Upper lobe of right lung (tissue), 1 donor: ENCODE measurements around the gene RUBCN. TPM values are rescaled to one million over a fixed set of nuclear protein-coding genes. Genes with fewer than 3 reads are reported as not detected.
"Not testable (repeated sequence)": the region's sequence is repeated elsewhere in the genome, so short reads cannot be mapped to it uniquely, and the experiment has no call there.

Experiments used
- ATAC-seq: fragments of 200-7000 bp; cut with Tn5 transposase; one replicate; pipeline ENCODE4 v1.9.1; 2020; ENCODE audit warnings: mild to moderate bottlenecking, moderate library complexity
- DNase-seq: peaks from one replicate; pipeline ENCODE4 v3.0.0-alpha.2; 2020
- H3K27ac ChIP-seq: fragments of 200-600 bp; one replicate; pipeline ENCODE4 v1.8.0; 2022
- H3K27me3 ChIP-seq: fragments of 200-600 bp; one replicate; pipeline ENCODE4 v1.8.0; 2022; ENCODE audit warnings: mild to moderate bottlenecking
- H3K36me3 ChIP-seq: fragments of 200-600 bp; one replicate; pipeline ENCODE4 v1.8.0; 2022
- H3K4me1 ChIP-seq: fragments of 200-600 bp; one replicate; pipeline ENCODE4 v1.8.0; 2022
- H3K4me3 ChIP-seq: fragments of 200-600 bp; one replicate; pipeline ENCODE4 v1.8.0; 2022; ENCODE audit warnings: mild to moderate bottlenecking
- H3K9me3 ChIP-seq: fragments of 200-600 bp; one replicate; pipeline ENCODE4 v1.8.0; 2022
- intact Hi-C: fragments of 100-400 bp; cut with DNase I; formaldehyde crosslinking; loops from one replicate; pipeline ENCODE4 v1.11.0; 2022
- total RNA-seq: library from RNA; stranded (reverse); fragmentation: NEBNext Ultra II Directional; extraction: Animal tissue kit (Norgen Biotek cat#: 25700); gene quantifications from one replicate; pipeline ENCODE4 v1.2.1, GENCODE V29; 2021
- donor health status: DM: no; HTN: yes; CAD: no; lungs with severe emphysema.

Gene RUBCN
- total RNA-seq, 1 donor from 2014 or later = 35.2 TPM

DNA sequence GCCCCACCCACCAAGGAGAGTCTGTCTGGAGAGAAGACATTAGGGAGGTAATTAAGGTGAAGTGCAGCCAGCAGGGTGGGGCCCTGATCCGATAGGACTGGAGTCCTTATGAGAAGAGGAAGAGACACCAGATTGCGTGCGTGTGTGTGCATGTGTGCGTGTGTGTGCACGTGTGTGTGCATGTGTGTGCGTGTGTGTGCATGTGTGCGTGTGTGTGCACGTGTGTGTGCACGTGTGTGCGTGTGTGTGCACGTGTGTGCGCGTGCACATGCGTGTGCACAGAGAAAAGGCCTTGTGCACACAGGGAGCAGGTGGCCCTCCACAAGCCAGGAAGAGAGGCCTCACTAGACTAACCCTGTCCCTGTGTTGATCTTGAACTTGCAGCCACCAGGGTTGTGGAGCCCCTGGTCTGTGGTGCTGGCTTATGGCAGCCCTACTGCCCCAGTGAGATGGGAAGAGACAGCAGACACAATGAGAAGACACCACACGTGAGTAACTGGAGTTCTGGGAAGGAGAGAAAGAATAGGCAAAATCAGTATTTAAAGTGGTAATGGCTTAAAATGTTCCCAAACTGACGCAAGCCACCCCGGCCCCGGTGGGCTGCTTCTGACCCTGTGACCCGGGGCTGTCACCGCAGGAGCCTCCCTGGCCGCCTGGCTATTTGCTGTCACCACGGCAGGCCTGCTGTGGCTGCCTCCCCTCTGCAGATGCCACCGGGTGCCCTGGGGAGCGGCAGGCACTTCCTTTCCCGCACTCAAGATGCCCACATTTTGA is 73.2 kb downstream of the RUBCN start:
- H3K4me3 ChIP-seq, H3K36me3 ChIP-seq, H3K27me3 ChIP-seq, H3K4me1 ChIP-seq, H3K9me3 ChIP-seq, H3K27ac ChIP-seq, ATAC-seq, intact Hi-C loops, DNase-seq: not testable (repeated sequence)

DNA sequence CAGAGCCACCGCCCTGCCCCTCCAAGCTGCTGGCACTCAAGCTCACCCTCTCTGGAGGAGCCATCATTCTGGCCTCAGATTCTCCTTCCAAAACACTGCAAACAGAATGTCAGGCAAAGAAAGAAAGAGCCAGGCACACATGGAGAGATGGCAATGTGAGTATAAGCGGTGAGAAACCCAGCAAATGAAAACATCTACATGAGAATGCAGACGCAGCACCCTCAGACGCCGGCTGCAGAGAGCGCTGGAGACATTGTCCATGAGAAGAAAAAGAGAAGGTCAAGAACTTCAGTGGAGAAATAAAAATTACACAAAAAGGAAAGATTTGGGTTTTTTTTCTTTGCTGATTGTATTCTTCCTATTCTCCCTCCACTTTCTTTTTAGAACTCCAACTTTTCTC is 74.4 kb downstream of the RUBCN start:
- not testable (repeated sequence) for ATAC-seq, DNase-seq

DNA sequence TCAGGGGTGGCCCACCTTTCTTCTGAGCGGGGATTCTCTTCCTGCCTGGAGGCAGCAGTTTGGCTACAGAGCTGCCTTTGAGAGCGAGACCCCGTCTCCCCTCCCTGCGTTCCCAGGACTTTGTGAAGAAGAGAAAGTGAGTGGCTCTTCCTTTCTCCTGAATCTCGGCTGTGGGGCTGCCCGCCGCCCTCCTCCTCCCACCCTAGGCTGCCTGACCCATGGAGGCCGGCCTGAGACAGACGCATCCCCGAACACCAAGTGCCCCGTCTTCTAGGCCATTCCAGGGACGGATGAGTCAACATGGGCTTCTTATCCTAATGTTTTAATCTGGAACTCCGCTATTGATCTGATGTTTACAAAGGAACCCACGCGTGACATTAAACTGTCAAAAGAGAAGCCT is 74.8 kb downstream of the RUBCN start:
- H3K27ac ChIP-seq, H3K36me3 ChIP-seq, ATAC-seq, H3K4me3 ChIP-seq, DNase-seq, intact Hi-C loops, H3K4me1 ChIP-seq, H3K9me3 ChIP-seq, H3K27me3 ChIP-seq: not testable (repeated sequence)

More for the DNA sequence above, 74.4 kb downstream of the RUBCN start:
- H3K9me3 ChIP-seq, intact Hi-C loops, H3K4me1 ChIP-seq, H3K27me3 ChIP-seq, H3K36me3 ChIP-seq, H3K4me3 ChIP-seq, H3K27ac ChIP-seq: not testable (repeated sequence)

DNA sequence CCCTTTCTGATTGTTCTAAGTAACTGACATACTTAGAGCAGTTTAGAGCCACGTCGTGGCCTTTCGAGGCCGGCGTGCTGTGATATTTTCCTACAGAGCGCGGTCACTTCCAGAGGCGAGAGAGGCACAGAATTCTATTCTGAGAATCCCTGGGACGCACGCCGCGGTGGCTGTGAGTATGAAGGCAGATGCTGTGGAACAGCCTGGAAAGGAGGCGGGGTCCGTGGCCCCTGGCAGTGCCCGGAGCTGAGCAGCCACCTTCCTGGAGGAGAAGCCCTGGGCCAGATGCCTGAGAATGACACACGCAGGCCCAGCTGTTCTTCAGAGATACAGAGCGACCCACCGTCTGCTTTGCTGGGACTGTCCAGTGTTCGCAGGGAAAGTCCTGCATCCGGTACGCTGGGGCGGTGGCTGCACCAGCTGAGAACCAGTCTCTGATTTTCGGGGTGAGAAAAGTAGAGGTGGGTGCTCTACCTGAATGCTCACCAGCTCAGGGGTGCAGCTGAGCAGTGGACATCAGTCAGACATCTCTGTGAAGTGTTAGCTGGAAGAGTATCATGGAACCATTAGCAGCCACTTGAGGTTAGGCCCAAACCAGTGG is 75.4 kb downstream of the RUBCN start:
- DNase-seq = peak; percentile 42
- H3K27ac ChIP-seq, intact Hi-C loops, H3K9me3 ChIP-seq, H3K4me1 ChIP-seq, H3K27me3 ChIP-seq, H3K36me3 ChIP-seq, ATAC-seq, H3K4me3 ChIP-seq: not testable (repeated sequence)

DNA sequence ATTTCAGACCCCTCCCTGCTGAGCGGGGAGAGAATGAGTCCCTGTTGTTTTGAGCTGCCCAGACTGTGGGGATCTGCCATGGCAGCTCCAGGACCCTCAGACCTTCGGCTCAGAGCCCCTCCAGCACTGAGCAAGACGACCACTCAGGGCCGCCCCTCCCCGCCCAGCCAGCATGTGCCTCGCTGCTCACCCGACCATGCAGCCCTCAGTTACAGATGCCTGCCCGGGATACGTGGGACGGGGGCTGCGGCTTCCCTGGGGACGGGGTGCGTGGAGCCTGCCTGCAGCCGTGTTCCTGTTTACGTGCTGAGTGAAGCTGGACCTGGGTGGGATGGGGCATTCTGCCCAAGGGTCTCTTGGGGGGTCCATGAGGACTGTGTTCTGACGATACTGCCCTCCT is 77.0 kb downstream of the RUBCN start:
- H3K4me3 ChIP-seq, H3K27ac ChIP-seq, H3K27me3 ChIP-seq, H3K9me3 ChIP-seq, ATAC-seq, H3K36me3 ChIP-seq, H3K4me1 ChIP-seq, intact Hi-C loops: not testable (repeated sequence)
- DNase-seq = peak; percentile 64

DNA sequence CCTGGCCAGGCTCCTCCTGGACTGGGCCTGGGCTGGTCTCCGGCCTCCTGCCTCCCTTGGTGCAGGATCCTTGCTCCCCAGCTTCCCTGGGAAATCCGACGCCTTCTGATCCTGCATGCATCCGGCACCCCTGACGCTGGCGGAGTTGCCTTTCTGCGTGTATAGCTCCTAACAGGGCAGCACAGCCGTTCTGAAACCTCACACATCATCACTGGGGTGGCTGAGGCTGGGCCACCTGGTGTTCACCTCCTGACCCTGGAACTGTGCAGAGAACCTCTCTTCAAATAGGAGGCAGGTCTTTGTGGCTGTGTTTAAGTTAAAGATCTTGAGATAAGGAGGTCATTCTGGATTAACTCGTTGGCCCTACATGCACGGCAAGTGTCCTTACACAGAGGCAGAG is 77.6 kb downstream of the RUBCN start:
- H3K27me3 ChIP-seq, intact Hi-C loops, H3K27ac ChIP-seq, H3K4me3 ChIP-seq, ATAC-seq, H3K9me3 ChIP-seq, H3K36me3 ChIP-seq, H3K4me1 ChIP-seq: not testable (repeated sequence)
- peak; percentile 32 for DNase-seq

DNA sequence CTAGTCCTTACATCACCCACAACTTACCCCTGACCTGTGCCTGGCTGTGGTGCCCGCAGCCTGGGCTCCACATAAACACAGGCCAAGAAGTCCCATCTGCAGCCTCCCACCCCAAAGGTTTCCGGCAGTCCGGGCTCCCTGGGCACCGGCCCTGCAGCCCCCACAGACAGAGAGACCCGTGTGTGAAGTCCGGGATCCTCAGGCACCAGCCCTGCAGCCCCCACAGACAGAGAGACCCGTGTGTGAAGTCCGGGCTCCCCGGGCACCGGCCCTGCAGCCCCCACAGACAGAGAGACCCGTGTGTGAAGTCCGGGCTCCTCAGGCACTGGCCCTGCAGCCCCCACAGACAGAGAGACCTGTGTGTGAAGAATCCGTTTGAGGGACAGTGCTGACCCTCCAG is 78.0 kb downstream of the RUBCN start:
- peak; percentile 58 for DNase-seq
- H3K9me3 ChIP-seq, H3K4me3 ChIP-seq, H3K27ac ChIP-seq, H3K36me3 ChIP-seq, intact Hi-C loops, ATAC-seq, H3K4me1 ChIP-seq, H3K27me3 ChIP-seq: not testable (repeated sequence)

DNA sequence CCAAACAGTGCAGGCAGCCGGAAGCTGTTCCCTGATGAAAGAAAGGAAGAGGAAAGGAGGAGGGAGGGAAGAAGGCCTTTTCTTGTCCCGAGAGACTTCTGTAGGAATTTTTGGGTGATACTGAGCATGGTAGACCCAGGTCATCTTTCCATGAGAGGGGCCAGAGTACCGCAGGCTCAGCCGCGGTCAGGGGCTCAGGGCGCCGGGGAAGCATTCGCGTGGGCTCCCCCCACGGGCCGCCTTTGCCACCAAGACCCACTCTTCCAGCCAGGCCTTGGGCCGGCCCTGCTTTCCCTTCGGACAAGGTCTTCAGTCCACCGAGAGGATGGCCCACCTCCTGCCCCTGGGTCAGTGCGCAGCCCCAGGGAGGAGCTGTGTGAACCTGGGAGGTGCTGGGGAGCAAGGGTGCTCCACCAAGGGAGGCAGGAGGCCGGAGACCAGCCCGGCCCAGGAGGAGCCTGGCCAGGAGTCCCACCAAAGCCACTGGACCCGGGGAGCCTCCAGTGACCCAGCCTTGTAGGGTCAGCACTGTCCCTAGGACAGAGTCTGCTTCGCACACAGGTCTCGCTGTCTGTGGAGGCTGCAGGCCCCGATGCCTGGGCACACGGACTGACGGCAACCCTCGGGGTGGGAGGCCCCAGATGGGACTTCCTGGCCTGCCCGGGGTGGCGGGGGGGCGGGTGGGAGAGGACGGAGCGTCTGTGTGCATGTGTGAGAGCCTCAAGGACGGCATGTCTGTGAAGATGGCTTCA is 79.0 kb downstream of the RUBCN start:
- H3K27me3 ChIP-seq, ATAC-seq, H3K4me1 ChIP-seq, H3K27ac ChIP-seq, H3K9me3 ChIP-seq, H3K36me3 ChIP-seq, H3K4me3 ChIP-seq, intact Hi-C loops: not testable (repeated sequence)
- DNase-seq = peak; percentile 47

DNA sequence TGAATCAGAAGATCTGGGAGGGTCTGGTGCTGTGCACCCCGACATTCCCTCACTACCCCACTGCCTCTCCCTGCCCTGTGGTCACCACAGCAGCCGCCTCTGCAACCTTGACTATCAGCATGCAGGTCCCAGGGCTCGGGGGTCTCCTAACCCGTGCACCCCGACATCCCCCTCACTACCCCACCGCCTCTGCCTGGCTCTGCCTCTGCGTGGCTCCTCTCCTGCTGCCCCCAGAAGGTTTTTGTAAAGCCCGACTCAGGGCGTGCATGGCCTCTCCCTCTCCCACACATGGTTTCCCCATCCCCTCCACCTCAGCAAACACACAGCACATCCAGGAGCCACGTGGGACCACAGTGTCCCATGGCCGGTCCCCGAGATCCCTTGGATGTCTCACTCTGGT is 79.7 kb downstream of the RUBCN start:
- ATAC-seq, intact Hi-C loops: not testable (repeated sequence)
- peak; percentile 51 for DNase-seq

DNA sequence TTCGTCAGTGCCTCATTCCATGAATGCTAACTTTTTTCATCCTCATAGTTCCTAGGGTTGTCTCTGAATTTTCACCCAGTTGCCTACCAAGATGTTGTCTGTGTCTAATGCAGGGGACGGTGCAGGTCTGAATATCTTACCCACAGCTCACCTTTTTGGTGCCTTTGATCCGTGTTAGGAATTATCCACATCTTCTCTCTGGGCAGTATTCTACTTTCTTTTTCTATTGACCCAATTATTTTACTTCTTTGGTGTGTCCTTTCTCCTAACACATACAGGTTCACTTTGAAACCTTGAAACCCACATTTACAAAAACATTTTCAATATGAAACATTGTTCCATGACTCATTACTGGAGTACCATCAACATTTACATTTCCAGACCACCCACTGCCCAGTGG is 80.6 kb downstream of the RUBCN start:
- H3K4me3 ChIP-seq, H3K4me1 ChIP-seq, H3K36me3 ChIP-seq, H3K27me3 ChIP-seq, ATAC-seq, intact Hi-C loops, H3K9me3 ChIP-seq, H3K27ac ChIP-seq, DNase-seq: not testable (repeated sequence)

More for the DNA sequence above, 79.7 kb downstream of the RUBCN start:
- H3K4me3 ChIP-seq, H3K4me1 ChIP-seq, H3K27me3 ChIP-seq, H3K27ac ChIP-seq, H3K36me3 ChIP-seq, H3K9me3 ChIP-seq: not testable (repeated sequence)

DNA sequence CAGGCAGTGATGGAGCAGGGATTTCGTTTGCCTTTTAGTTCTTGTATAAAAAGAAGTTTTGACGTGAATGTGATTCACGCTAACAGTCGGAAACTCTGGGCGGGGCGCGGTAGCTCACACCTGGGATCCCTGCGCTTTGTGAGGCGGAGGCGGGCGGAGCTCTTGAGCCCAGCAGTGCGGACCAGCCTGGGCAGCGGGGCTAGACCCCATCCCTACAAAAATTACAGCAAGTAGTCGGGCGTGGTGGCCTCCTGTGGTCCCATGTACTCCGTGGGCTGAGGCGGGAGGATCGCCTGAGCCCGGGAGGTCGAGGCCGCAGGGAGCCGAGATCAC is 81.7 kb downstream of the RUBCN start:
- ATAC-seq = peak; percentile 42
- H3K4me3 ChIP-seq = not testable (repeated sequence)

DNA sequence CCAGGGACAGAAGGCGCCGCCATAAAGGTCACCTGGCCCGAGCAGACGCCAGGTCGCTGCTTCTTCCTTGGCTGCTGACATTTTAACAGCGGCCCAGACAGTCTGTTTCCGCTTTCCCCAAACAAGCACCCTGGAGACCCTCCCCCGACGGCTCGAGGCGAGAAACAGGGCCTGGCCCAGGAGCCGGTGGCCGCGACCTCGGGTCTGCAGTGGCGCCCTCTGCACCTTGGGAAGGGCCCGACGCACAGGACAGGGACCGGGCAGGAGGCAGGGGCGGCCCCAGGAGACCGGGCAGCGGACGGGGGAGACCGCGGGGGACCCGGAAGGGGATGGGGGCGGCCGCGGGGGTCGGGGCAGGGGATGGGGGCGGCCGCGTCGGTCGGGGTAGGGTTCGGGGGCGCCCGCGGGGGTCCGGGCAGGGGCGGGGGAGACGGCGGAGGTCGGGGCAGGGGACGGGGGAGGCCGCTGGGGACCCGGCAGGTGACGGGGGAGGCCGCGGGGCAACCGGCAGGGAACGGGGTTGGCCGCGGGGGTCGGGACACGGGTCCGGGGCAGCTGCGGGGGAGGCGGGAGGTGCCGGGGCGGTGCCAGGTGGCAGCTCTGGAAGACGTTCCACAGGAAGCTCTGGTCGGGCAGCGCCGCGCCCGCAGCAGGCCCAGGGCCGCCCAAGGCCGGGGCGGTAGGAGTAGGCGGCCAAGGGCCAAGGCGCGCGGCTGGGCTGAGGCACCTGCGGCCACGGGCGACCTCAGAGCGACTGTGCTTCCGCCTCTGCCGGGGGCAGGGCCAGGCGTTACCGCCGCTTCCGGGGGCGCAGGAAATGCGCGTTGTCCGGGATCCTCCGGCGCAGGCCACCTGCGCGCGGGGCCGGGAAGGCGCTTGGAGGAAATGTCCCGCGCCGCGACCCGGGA is 82.4 kb downstream of the RUBCN start:
- H3K9me3 ChIP-seq, intact Hi-C loops, H3K27me3 ChIP-seq, H3K36me3 ChIP-seq, H3K4me1 ChIP-seq: not testable (repeated sequence)
- Histone ChIP-seq H3K4me3 (peak overlapping the region; percentile 39), H3K27ac (peak overlapping the region; percentile 67)
- ATAC-seq = peak; percentile 98
- DNase-seq = peak; percentile 78

More for the DNA sequence above, 81.7 kb downstream of the RUBCN start:
- intact Hi-C loops, H3K27me3 ChIP-seq, H3K27ac ChIP-seq, DNase-seq, H3K9me3 ChIP-seq, H3K4me1 ChIP-seq, H3K36me3 ChIP-seq: not testable (repeated sequence)

DNA sequence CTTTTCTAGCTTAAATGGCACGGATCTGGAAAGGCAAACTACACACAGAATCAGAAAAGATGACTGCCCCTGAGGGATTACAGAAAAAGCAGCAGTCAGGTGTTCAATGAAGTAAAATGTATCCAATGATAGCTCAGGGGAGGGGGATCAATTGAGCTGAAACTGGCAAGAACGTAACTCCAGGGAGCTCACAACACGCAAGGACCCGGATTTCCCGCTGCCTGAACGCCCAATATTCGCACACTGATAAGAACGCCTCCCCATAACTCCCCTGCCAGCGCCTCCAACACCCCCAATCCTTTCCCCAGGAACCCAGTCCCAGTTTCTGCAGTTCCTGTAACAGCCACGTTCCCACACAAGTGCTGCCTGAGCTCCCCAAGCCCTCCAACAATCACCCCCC is 83.8 kb downstream of the RUBCN start:
- ATAC-seq, DNase-seq, intact Hi-C loops: not testable (repeated sequence)

More for the DNA sequence above, 83.8 kb downstream of the RUBCN start:
- not testable (repeated sequence) for H3K9me3 ChIP-seq, H3K4me3 ChIP-seq, H3K27me3 ChIP-seq, H3K36me3 ChIP-seq, H3K27ac ChIP-seq, H3K4me1 ChIP-seq
